ENCODE results near the gene RGS6. TPM values are rescaled to one million over a fixed set of nuclear protein-coding genes. Genes with fewer than 3 reads are reported as not detected.

Gene RGS6
- total RNA-seq, 1 experiment from 2014 or later: not detected

DNA sequence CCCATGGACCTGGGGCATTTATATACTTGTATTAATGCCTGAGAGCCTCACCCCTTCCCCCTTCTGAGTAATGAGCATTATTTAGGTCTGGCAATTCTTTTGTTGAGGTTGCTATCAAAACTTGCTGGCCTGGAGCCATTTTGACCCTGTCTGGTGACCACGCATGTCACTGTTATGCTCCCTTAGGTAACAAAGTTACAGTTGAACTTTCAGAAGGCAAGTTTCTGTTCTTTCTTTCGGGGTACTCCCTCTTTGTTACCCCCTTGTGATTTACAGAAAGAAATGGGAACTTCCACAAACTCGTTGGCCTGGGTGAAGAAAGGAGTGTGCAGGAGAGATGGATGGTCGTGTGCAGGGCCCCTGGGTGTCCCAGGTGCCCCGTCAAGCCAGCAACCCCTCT, 656.3 kb downstream of the RGS6 start:
- Mint-ChIP-seq H3K36me3 (ENCODE audit: insufficient read depth, unreplicated experiment) (no peaks in the 10 kb centered on the region), H3K4me3 (ENCODE audit: low read depth, unreplicated experiment) (no peak overlapping the region), H3K4me1 (ENCODE audit: low read depth, unreplicated experiment) (no peaks in the 10 kb centered on the region), H3K27me3 (ENCODE audit: unreplicated experiment) (peaks cover 77% of the 10 kb centered on the region), H3K27ac (ENCODE audit: unreplicated experiment) (no peak overlapping the region), H3K9me3 (ENCODE audit: low read depth, unreplicated experiment) (peaks cover 2% of the 10 kb centered on the region)
- intact Hi-C loops (cut with micrococcal nuclease; ENCODE audit: unreplicated experiment): no loop called here
- TF ChIP-seq, protein P1, sequence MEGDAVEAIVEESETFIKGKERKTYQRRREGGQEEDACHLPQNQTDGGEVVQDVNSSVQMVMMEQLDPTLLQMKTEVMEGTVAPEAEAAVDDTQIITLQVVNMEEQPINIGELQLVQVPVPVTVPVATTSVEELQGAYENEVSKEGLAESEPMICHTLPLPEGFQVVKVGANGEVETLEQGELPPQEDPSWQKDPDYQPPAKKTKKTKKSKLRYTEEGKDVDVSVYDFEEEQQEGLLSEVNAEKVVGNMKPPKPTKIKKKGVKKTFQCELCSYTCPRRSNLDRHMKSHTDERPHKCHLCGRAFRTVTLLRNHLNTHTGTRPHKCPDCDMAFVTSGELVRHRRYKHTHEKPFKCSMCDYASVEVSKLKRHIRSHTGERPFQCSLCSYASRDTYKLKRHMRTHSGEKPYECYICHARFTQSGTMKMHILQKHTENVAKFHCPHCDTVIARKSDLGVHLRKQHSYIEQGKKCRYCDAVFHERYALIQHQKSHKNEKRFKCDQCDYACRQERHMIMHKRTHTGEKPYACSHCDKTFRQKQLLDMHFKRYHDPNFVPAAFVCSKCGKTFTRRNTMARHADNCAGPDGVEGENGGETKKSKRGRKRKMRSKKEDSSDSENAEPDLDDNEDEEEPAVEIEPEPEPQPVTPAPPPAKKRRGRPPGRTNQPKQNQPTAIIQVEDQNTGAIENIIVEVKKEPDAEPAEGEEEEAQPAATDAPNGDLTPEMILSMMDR (IDR thresholded peaks at IDR 0.05; ENCODE audit: unreplicated experiment): no peak
- no peak for DNase-seq
- no TSS peak for BruUV-seq (replicated peaks)
- CTCF ChIA-PET: interaction anchor here (0.6 kb wide), 1 partner anchor 48 kb away, joined by 8 read pairs; no protein-coding TSS in a partner anchor

DNA sequence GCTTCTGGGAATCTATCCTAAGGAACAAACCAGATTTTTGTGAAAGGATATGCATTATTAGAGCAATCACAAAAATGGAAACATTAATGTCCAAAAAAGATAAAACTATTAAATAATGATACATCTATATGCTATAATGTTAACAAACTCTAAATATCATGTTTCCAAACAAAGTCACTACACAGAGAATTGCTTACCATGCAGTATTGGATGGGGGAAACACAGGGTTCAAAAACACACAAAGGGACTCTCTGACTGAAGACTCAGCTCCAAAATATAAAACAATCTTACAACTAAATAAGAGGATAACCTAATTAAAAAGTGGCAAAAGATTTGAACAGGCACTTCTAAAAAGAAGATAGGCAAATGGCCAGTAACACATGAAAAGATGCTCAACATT, 657.4 kb downstream of the RGS6 start:
- no peak overlapping the region for H3K27ac Mint-ChIP-seq (ENCODE audit: unreplicated experiment)
- no peak overlapping the region for H3K4me3 Mint-ChIP-seq (ENCODE audit: low read depth, unreplicated experiment)
- DNase-seq: no peak
- peaks cover 2% of the 10 kb centered on the region for H3K9me3 Mint-ChIP-seq (ENCODE audit: low read depth, unreplicated experiment)
- no peaks in the 10 kb centered on the region for H3K4me1 Mint-ChIP-seq (ENCODE audit: low read depth, unreplicated experiment)
- peaks cover 74% of the 10 kb centered on the region for H3K27me3 Mint-ChIP-seq (ENCODE audit: unreplicated experiment)
- no peaks in the 10 kb centered on the region for H3K36me3 Mint-ChIP-seq (ENCODE audit: insufficient read depth, unreplicated experiment)
- no TSS peak for BruUV-seq (replicated peaks)
- CTCF ChIA-PET: no interaction called here
- TF ChIP-seq, protein P1 (IDR thresholded peaks at IDR 0.05; ENCODE audit: unreplicated experiment): no peak
- intact Hi-C loops (cut with micrococcal nuclease; ENCODE audit: unreplicated experiment): no loop called here

DNA sequence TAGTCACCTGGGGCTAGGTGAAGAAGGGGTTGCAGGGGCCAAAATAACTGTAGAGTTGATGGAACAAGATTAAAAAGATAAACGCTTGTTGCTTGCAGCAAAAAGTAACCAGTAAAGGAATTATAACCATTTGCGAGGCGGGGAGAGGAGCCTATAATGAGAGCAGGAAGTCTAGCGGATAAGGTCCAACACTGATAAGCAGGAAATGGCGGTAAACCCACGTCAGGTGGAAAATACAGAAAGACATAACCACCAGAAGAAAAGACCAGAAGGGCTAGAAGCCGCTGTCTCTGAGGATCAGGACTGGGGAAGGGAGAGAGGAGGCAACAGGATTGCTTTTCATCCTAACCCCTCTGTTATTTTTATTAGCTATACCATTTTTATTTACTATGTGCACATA, 658.3 kb downstream of the RGS6 start:
- H3K27me3 Mint-ChIP-seq (ENCODE audit: unreplicated experiment): peaks cover 72% of the 10 kb centered on the region
- H3K4me1 Mint-ChIP-seq (ENCODE audit: low read depth, unreplicated experiment): no peaks in the 10 kb centered on the region
- TF ChIP-seq, protein P1 (IDR thresholded peaks at IDR 0.05; ENCODE audit: unreplicated experiment): no peak
- no TSS peak for BruUV-seq (replicated peaks)
- intact Hi-C loops (cut with micrococcal nuclease; ENCODE audit: unreplicated experiment): no loop called here
- no peak overlapping the region for H3K27ac Mint-ChIP-seq (ENCODE audit: unreplicated experiment)
- no peak for DNase-seq
- no peak overlapping the region for H3K4me3 Mint-ChIP-seq (ENCODE audit: low read depth, unreplicated experiment)
- CTCF ChIA-PET: no interaction called here
- peaks cover 2% of the 10 kb centered on the region for H3K9me3 Mint-ChIP-seq (ENCODE audit: low read depth, unreplicated experiment)
- H3K36me3 Mint-ChIP-seq (ENCODE audit: insufficient read depth, unreplicated experiment): no peaks in the 10 kb centered on the region

DNA sequence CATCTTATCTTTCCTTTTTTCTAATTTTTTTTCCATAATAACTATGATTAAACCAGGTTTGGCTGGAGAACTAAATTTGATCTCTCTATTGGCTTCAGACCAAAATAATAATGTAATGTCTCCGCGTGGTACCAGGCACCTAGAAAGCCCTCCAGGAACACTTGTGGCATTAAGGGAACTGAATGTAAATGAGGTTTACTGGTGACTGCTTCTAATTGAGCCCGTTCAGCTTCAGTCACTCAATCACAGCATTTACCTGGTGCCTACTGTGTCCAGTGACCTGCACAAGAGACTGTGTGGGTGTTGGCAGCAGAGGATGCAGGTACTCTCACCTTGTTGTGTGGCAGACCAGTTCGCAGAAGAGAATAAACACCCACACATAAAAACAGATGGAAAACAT, 659.2 kb downstream of the RGS6 start:
- no peaks in the 10 kb centered on the region for H3K36me3 Mint-ChIP-seq (ENCODE audit: insufficient read depth, unreplicated experiment)
- CTCF ChIA-PET: no interaction called here
- no peak overlapping the region for H3K4me3 Mint-ChIP-seq (ENCODE audit: low read depth, unreplicated experiment)
- intact Hi-C loops (cut with micrococcal nuclease; ENCODE audit: unreplicated experiment): no loop called here
- H3K27ac Mint-ChIP-seq (ENCODE audit: unreplicated experiment): no peak overlapping the region
- H3K27me3 Mint-ChIP-seq (ENCODE audit: unreplicated experiment): peaks cover 72% of the 10 kb centered on the region
- H3K9me3 Mint-ChIP-seq (ENCODE audit: low read depth, unreplicated experiment): no peaks in the 10 kb centered on the region
- TF ChIP-seq, protein P1 (IDR thresholded peaks at IDR 0.05; ENCODE audit: unreplicated experiment): no peak
- BruUV-seq (replicated peaks): no TSS peak
- DNase-seq: no peak
- no peaks in the 10 kb centered on the region for H3K4me1 Mint-ChIP-seq (ENCODE audit: low read depth, unreplicated experiment)
